SK-N-SH treated with all-trans-retinoic acid at 6 μM for 48 hours (cell line): ENCODE data around the gene PFKFB4.

Experiments used
- CSDC2 ChIP-seq: fragments of 250-450 bp; sonication (Bioruptor Pico); IDR thresholded peaks from 2 replicates; pipeline ENCODE4 v1.5.0; 2020; ENCODE audit warnings: mild to moderate bottlenecking, moderate library complexity
- ESRRG ChIP-seq: fragments of 250-450 bp; sonication (Bioruptor Pico); IDR thresholded peaks from 2 replicates; pipeline ENCODE4 v1.6.1; 2021; ENCODE audit warnings: mild to moderate bottlenecking
- GLIS3 ChIP-seq: fragments of 250-450 bp; sonication (Bioruptor Pico); IDR thresholded peaks from 2 replicates; pipeline ENCODE4 v1.5.0; 2020; ENCODE audit warnings: mild to moderate bottlenecking, moderate library complexity
- TF ChIP-seq, protein P1 (sequence below): fragments of 250-450 bp; sonication (Bioruptor Pico); IDR thresholded peaks from 2 replicates; pipeline ENCODE4 v1.5.1; 2020; ENCODE audit warnings: low read depth, mild to moderate bottlenecking, moderate library complexity

DNA sequence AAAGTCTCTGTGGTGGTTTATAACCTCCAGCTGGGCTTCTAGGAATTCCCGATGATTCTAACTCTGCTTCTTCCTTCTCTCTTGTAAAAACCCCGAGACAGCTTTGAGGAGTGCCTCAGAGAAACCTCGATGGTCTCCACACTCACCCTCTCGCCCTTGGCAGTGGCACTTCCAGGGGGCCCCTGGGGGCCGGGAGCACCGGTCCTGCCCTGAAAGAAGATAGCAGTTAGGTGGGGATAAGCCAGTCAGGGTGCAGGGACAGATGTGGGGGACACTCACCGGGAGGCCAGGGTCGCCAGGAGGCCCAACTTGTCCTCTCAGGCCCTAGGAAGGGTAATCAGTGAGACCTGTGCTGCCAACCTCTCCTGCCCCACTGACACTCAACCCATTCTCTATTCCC is 28.8 kb upstream of the PFKFB4 start:
- TF ChIP-seq, protein P1, sequence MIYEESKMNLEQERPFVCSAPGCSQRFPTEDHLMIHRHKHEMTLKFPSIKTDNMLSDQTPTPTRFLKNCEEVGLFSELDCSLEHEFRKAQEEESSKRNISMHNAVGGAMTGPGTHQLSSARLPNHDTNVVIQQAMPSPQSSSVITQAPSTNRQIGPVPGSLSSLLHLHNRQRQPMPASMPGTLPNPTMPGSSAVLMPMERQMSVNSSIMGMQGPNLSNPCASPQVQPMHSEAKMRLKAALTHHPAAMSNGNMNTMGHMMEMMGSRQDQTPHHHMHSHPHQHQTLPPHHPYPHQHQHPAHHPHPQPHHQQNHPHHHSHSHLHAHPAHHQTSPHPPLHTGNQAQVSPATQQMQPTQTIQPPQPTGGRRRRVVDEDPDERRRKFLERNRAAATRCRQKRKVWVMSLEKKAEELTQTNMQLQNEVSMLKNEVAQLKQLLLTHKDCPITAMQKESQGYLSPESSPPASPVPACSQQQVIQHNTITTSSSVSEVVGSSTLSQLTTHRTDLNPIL (CRISPR knock-in tag), result no peak
- TF ChIP-seq CSDC2 (CRISPR knock-in tag) (no peak), GLIS3 (CRISPR knock-in tag) (no peak), ESRRG (CRISPR knock-in tag) (no peak)
